GM19025 (cell line): ENCODE data around the gene PTRH2.

ENCODE experiments used
- ATAC-seq: cut with Tn5 transposase; IDR thresholded peaks from one replicate; pipeline ENCODE4 v1.9.1; 2021; ENCODE audit warnings: mild to moderate bottlenecking, low read depth, moderate library complexity; ENCODE audit not compliant: unreplicated experiment

Gene PTRH2

DNA sequence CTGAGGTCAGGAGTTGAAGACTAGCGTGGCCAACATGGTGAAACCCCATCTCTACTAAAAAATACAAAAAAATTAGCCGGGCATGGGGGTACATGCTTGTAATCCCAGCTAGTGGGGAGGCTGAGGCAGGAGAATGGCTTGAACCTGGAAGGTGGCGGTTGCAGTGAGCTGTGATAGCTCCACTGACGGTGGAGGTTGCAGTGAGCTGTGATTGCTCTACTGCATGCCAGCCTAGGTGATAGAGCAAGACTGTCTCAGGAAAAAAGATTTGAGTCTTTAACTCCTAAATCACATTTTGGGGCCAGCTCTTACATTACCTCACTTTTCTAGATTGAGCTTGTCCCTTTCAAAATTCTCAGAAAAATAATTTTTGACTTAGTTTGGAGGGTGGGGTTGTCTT, 15.4 kb upstream of the PTRH2 start:
- ATAC-seq = no peak

DNA sequence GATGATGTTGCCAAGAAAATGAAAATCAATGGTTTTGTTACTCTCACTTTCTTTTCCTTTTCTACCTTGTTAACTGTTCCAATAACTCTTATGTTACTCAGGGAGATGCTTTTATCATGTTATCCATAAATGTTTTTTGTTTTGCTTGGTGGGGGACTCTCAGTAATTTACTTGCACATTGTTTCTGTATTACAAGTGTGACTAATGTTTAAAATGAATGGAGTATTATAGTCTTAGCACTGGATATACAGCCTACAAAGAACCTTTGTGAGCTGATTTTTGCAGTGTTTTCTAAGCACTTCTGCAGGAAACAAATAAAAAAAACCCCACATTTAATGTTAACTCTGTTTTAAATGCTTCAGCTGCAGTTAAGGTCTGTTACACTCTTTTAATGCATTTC, 12.3 kb upstream of the PTRH2 start:
- no peak for ATAC-seq

DNA sequence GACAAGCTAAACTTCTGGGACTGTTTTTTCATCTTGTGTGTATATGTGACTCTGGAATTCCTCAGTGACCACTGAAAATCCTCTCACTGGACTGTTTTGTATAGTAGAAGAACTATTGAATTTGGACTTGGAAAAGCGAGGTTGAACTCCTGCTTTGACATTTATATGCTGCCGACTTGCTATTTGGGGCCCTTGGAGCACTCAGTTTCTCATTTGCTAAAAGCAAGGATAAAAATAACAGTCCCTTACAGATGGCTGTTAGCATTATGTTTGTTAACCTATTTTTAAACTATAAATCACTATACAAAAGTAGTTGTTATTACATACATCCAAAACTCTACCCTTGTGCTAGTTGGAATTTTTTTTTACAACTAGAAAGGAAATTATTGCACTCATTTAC, 9.2 kb upstream of the PTRH2 start:
- ATAC-seq = no peak

DNA sequence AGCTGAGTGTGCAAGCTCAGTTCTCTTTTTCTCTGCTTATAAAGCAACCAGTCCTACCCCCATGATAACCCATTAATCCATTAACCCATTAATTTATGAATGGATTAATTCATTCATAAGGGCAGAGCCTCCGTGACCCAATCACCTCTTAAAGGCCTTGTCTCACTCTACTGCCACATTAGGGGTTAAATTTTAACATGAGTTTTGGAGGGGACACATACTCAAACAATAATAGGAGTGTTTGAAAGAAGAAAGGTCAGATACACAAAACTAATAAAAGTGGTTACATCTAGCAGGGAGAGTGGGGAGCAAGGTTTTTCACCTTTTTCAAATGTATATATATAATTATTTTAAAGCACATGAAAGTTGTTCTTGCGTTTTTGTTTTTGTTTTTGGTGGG, 7.0 kb upstream of the PTRH2 start:
- no peak for ATAC-seq

DNA sequence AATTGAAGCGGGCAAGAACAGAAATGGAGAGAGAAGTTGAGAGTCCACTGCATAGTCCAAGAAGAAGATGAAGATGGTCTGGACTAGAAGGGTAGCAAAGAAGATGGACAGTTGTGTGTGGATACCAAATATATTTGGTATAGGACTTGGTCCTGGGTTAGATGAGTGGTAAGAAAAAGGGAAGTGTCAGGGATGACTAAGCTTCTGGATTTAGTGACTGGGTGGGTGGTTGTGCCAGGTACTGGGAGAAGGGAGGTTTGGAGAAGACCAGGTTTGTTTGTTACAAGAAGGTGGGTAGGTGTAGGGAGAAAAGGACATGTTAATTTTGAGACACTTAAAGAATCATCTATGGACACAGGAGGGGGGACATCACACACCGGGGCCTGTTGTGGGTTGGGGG, 5.6 kb upstream of the PTRH2 start:
- ATAC-seq = no peak

DNA sequence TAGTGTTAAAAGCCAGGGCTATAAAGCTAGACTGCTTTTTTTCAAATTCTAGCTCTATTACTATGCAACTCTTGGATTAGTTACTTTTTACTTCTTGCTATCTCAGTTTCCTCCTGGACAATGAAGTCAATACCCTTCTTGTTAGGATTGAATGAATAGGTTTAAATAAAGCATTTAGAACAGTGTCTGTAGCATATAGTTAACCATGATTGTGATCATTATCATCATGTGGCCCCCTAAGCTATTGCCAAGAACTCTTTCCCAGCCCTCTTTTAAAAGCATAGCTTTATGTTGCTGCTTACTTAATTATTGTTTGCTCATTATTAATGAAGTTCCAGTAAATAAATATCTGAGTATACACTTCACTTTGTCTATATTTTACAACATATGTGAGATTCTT, 4.7 kb upstream of the PTRH2 start:
- no peak for ATAC-seq

DNA sequence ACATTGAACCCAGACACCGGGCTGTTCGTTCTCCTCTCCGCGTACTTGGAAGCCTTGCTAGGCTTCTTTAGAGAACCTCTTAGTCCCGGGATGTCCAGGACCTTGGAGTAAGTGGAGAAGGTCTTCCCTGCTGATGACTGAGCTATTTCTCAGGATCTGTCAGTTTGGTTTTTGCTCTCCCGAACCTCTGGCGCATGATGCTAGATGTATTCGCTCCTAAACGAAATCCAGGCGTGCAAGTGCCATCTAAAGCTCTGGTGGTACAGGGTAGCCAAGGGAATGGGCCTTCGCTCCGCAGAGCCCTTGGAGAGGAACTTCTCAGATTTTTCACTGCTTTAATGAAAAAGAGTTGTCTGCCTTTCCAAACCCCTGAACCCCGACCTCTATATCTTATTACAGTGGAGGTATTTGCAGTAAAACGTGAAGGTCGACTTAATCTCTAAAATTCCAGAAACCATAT, 771 bp upstream of the PTRH2 start:
- ATAC-seq = no peak

DNA sequence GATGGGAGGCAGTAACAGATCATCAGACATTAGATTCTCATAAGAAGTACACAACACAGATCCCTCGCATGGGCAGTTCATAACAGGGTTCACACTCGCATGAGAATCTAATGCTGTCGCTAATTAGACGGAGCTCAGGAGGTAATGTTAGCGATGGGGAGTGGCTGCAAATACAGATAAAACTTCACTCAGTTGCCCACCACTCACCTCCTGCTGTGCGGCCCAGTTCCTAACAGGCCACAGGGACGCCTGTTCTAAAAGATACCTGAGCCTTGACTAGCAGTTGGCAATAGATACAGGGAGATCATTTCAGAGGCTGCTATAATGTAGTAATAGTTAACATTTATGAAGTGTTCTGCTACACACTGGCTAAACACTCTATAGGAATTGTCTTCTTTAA, 4.9 kb downstream of the PTRH2 start:
- ATAC-seq = no peak

DNA sequence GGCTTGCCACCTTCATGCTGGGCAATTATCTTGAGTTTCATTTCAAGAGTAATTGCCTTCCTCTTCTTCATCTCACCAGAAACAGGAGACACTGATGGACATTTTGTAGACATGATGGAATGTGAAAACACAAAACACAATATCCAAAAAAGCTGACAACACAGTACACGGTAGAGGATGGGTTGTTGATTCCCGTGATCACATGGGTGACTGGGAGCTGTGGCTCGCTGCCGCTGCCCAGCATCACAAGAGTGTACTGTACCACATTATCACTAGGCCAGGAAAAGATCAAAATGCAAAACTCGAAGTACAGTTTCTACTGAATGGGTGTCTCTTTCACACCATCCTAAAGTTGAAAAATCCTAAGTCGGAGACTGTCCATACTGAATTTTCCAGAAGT, 7.4 kb downstream of the PTRH2 start:
- ATAC-seq = no peak

DNA sequence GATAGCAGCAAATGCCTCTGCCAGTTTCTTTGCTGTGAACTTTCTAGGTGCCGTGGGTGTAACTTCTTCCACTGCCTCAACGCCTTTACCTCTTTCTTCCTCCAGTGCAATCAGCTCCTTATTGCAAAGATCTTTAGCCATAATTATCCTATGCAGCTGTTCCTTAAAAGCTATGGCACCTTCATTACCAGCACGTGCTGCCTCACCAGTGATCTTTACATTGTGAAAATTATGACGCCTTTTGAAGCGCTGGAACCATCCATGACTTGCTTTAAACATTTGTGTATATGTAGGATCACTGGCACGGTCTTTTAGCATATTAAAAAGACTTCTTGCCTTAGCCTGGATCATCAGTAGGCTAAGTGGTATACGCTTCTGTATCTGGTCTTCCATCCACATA, 8.0 kb downstream of the PTRH2 start:
- ATAC-seq = no peak

DNA sequence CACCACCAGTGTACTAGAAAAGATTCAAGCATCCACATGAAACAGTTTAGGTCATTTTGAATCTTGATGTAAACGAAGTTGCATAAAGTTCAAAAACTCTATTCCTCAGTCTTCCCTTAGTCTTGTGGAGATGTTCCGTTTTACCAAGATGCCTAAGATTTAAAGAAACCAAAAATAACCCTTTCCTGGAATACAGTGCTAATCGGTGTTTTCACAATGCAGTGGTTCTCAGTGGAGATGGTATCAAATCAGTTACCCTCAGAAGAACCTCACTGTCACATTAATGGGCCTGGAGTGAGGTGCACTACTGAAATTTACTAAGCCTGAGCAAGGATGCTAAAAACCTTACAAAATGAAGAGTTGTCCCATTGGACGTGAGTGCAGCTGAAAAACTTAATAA, 9.1 kb downstream of the PTRH2 start:
- no peak for ATAC-seq

DNA sequence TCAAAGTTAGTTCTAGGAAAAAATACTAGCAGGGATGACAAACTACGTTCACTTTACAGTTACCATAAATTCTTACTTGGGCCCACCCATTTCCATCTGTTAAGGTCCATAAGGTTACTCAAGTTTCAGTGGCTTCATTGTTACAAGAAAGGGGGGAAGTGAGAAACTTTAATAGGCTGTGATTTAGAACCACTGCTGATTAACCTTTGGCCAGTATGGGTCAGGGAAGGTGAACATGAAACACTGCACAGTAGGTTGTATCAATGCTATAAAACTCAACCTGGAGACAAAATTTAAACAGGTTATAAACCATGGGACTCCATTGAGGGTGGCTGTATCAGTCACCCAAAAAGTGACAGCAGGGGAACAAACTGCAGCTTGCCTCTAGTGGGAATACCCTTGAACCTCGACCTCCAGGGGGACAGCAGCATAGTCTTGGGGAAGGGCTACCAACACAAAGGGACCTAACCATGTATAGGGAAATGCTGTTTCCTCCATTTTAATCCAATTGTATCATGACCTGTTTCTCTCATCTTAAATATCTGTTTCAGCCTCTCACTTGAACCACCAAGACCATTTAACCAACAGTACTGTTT, 10.4 kb downstream of the PTRH2 start:
- no peak for ATAC-seq

DNA sequence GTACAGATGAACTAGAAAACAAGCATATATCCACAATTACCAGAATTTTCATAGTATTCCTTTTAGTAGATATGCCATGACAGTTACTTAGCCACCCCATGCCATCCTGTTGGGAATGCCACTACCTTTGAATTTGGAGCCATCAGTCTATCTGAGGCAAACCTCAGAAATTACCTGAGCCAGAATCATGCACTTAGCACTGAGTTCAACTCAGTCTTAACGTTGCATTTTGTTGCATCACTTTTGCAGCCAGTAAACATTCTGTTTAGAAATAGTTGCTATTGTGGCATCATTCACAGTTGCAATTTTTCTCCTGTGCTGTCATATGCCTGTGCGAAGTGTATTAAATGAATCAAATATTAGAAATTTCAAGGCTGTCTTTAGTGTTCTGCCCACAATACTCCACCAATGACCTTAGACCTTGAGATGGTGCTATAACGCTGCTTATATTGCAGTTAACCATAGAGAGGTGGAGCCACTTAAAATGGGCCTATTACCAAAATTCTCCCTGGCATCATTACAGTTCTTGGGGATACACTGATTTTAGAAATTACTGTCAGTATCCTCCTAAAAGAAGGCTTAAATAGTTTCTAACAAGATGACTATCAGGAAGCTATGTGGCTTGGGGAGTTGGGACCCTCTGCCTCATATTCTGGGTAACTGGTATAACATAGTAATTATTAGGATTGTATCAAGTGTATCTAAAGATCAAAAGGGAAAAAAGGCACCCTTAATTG, 11.1 kb downstream of the PTRH2 start:
- no peak for ATAC-seq

DNA sequence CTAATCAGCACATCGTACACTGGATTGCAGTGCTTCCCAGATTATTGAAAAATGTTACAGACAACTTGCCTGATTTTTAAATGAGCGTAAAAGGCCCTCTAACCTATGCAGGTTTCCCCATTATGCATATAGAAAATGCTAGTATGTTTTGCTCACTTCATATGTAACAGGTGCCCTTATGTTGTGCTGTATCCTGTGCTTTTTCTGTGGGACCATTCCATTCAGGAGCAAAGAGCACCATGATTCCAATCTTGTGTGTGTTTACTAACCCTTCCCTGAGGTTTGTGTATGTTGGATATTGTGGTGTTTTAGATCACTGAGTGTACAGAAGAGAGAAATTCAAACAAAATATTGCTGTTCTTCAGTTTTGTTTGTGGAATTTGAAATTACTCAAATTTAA, 12.9 kb downstream of the PTRH2 start:
- ATAC-seq = no peak

DNA sequence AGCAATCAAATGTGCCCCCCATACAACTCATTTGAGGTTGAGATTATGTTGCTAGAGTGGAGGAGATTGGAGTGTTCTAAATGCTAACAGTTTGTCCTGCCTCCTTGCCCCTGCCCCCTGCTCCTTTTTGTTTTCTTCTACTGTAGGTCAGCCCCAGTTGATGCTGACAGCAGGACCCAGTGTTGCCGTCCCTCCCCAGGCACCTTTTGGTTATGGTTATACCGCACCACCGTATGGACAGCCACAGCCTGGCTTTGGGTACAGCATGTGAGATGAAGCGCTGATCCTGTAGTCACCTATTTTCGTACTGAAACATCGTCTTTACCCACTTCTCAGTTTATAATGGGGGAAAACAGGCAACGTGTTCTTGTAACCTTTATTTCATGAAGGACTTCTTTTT, 13.6 kb downstream of the PTRH2 start:
- ATAC-seq = no peak

DNA sequence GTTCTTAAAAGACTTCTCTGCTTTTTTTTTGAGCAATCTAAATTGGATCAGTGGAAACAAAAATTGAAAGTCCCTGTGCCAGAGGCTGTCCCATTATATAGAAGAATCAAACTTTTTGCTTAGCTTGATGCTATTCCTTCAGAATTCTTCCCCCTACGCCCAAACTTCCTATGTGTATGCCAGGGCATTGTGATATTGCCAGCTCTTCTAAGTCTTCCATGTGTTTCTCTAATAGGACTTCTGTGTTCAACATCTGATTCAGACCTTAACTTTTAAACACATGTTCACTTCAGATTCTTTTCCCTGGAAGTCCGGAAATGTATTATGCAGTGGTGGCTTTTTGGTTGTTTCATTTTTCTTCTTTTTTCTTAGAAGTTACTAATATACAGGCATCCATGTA, 18.7 kb downstream of the PTRH2 start:
- ATAC-seq = no peak

DNA sequence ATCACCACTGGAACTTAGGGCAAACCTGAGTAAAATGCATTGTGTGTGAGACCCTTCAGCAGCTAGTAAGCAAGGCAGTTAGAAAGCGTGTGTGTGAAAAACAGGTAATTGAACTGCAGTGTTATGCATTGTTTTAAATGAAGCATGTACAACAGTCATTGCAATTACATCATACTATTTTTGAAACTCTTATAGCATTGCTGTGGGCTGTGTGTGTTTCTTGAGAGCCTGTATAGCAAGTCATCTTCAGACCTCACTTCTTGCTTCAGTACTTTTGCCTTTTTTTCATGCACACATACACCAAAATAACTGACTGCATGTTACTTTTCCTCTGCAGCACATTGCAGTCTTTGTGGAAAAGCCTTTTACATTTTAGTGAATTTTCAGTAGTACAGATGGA, 19.2 kb downstream of the PTRH2 start:
- ATAC-seq = no peak

DNA sequence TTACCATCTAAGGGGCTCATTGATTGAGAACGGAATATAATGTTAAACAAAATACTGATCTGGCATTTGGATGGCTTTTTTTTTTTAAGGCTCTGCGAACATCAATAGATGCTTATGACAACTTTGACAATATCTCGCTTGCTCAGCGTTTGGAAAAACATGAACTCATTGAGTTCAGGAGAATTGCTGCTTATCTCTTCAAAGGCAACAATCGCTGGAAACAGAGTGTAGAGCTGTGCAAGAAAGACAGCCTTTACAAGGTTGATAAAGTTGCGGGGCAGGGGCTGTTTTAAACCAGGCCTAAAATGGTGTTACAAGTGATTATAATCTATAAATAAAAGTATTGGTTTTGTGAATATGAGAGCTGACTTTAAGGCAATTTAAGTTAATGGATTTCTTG, 22.3 kb downstream of the PTRH2 start:
- ATAC-seq = no peak

DNA sequence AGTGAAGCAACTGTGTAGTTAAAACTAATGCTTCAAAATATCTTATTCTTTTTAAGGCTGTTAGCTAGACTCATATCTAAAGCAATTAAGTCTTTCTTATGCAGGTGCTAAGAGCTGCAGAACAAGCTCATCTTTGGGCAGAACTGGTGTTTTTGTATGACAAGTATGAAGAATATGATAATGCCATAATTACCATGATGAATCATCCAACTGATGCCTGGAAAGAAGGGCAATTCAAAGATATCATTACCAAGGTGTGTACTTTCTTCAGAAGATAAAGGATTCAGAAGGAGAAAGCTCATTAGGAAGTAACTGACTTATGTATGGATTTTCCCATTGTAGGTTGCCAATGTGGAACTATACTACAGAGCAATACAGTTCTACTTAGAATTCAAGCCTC, 23.9 kb downstream of the PTRH2 start:
- no peak for ATAC-seq

DNA sequence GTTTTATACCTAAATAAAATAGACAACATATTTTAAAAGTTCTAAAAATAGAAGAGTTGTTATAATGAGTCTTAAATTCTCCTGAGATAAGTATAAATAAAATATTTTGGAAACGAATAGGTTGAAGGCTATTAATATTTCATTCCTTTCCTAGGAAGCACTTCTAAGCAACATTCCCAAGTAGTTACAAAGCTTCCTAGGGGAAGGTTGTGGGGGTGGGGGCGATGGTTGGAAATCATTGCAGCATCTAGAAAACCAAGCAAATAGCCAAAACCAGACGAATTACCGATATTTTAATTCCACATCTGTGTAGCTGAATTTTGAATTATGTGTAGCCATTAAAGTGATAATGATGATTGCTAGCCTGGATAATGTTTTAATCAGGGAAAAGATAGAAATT, 26.9 kb downstream of the PTRH2 start:
- no peak for ATAC-seq

DNA sequence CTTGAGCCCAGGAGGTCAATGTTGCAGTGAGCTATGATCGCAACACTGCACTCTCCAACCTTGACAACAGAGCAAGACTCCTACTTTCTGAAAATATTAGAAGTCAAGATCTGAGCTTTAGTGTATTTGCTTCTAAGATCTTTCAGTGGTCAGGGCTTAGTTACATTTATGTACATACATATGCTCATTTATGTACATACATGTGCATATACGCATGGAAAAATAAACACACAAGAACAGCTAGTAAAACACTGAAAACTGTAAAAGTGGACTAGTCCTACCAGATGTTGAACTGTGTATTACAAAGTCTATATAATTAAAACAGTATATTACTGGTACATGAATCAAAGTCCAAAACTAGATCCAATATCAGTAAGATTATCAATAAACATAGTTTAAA, 28.3 kb downstream of the PTRH2 start:
- ATAC-seq = no peak

DNA sequence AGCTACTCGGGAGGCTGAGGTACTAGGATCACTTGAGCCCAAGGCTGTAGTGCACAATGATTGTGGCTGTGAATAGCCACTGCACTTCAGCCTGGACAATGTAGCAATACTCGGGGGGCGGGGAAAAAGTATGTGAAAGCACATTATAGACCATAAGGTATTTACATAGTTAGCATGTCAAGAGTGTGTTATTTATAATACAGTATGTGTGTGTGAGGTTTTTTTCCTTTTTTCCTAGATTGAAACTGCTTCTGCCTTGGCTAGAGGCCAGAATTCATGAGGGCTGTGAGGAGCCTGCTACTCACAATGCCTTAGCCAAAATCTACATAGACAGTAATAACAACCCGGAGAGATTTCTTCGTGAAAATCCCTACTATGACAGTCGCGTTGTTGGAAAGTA, 30.5 kb downstream of the PTRH2 start:
- ATAC-seq = no peak

DNA sequence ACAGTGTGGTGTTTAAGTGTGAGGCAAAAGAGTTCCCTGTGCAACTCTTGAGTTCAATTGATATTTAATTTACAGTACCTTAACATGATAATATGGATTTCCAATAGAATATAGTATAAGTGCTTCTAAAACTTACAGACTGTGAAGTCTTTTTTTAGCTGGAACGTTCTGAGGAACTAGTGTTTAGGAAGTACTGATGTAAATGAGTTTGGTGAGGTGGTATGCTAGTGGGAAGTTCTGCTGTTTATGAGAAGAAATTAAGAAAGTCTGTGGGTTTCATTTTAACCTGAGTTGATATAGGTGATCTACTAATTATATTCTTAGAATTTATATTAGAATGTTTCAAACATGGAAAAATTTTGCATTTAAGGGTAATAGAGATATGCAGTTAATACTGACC, 32.0 kb downstream of the PTRH2 start:
- ATAC-seq = no peak
